ENCODE measurements around the gene ARL15. TPM values are rescaled to one million over a fixed set of nuclear protein-coding genes. Genes with fewer than 3 reads are reported as not detected.
"Not testable (repeated sequence)": the region's sequence is repeated elsewhere in the genome, so short reads cannot be mapped to it uniquely, and the experiment has no call there.

Gene ARL15
- total RNA-seq, 1 donor from 2014 or later: 102 TPM

DNA sequence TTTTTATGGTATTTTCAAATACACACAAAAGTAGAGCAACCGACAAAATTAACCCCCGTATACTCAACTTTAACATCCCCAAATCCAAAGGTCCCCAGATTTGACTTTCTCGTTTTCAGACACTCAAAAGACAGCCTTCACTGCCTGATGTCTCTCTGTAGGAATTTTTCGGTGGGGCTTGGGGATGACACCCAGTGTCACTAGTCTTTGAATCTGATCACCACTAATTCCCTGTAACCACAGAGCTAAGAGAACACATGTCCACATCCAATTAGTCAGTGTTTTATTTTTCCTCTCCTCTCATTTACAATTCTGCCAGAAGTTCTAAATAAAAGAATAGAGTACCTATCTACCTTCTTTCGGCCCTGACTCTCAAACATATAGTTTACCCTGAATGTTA is 324.6 kb downstream of the ARL15 start:
- Mint-ChIP-seq H3K4me3 (ENCODE audit: unreplicated experiment) (no peak overlapping the region), H3K27me3 (ENCODE audit: unreplicated experiment) (peaks cover 5% of the 10 kb centered on the region), H3K4me1 (ENCODE audit: unreplicated experiment) (no peaks in the 10 kb centered on the region), H3K36me3 (ENCODE audit: low read depth, unreplicated experiment) (peaks cover 10% of the 10 kb centered on the region), H3K27ac (ENCODE audit: unreplicated experiment) (no peak overlapping the region), H3K9me3 (ENCODE audit: unreplicated experiment) (no peaks in the 10 kb centered on the region)
- no peak for TF ChIP-seq CTCF (IDR thresholded peaks at IDR 0.05; ENCODE audit: unreplicated experiment)
- no peak for DNase-seq (ENCODE audit: low spot score)

- Mint-ChIP-seq H3K4me1 (ENCODE audit: unreplicated experiment) (no peaks in the 10 kb centered on the region), H3K27me3 (ENCODE audit: unreplicated experiment) (peaks cover 5% of the 10 kb centered on the region), H3K9me3 (ENCODE audit: unreplicated experiment) (no peaks in the 10 kb centered on the region), H3K27ac (ENCODE audit: unreplicated experiment) (no peak overlapping the region), H3K4me3 (ENCODE audit: unreplicated experiment) (no peak overlapping the region), H3K36me3 (ENCODE audit: low read depth, unreplicated experiment) (peaks cover 10% of the 10 kb centered on the region)
- TF ChIP-seq CTCF (IDR thresholded peaks at IDR 0.05; ENCODE audit: unreplicated experiment): no peak
- DNase-seq (ENCODE audit: low spot score): no peak
Observed at GRCh38 chr5:53984971-53985370, 325.4 kb downstream of the ARL15 start.

DNA sequence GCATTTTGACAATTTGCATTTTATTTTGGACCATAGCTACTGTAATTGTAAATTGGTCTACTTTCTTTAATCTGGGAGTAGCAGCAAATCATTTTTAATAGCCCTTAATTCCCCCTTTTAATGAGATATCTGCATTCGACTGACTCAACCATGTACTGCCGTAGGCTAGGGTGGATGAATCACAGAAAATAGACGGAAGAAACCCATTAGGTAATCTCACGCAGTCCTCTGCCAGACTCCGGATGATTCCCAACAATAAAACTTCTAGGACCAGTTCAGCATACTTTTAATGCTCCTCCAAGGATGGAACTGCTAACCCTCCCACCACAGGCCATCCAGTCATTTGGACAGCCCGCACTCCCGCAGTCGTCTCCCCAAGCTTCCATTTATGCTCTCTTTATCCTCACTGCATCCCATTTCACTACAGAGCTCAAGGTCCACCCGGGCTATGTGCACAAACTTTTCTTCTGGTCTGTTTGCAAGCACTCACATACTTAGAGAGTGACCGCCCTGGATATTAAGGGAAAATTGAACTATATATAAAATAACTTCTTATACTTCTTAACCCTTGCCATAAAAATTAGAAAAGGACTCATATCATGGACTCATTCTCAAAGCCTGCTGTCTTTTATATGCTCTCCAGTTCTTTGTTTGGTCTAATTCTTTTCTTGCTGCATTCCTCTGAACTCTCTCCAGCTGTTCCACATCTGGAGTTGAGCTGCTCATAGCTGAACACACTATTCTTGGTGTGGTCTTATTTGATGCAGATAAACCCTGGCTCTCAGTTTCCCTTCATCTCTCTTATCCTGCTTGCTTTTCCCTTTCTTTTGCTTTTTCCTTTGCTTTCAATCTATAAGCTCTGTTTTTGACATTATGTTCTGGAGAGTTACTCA is 326.6 kb downstream of the ARL15 start:
- H3K27ac Mint-ChIP-seq (ENCODE audit: unreplicated experiment): no peak overlapping the region
- no peaks in the 10 kb centered on the region for H3K4me1 Mint-ChIP-seq (ENCODE audit: unreplicated experiment)
- peaks cover 10% of the 10 kb centered on the region for H3K36me3 Mint-ChIP-seq (ENCODE audit: low read depth, unreplicated experiment)
- DNase-seq (ENCODE audit: low spot score): no peak
- H3K27me3 Mint-ChIP-seq (ENCODE audit: unreplicated experiment): peaks cover 5% of the 10 kb centered on the region
- H3K4me3 Mint-ChIP-seq (ENCODE audit: unreplicated experiment): no peak overlapping the region
- no peaks in the 10 kb centered on the region for H3K9me3 Mint-ChIP-seq (ENCODE audit: unreplicated experiment)
- no peak for TF ChIP-seq CTCF (IDR thresholded peaks at IDR 0.05; ENCODE audit: unreplicated experiment)

DNA sequence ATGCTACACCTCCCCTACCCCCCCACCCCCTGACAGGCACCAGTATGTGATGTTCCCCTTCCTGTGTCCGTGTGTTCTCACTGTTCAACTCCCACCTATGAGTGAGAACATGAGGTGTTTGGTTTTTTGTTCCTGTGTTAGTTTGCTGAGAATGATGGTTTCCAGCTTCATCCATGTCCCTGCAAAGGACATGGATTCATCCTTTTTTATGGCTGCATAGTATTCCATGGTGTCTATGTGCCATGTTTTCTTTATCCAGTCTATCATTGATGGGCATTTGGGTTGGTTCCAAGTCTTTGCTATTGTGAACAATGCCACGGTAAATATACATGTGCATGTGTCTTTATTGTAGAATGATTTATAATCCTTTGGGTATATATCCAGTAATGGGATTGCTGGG is 328.1 kb downstream of the ARL15 start:
- not testable (repeated sequence) for H3K36me3 Mint-ChIP-seq (ENCODE audit: low read depth, unreplicated experiment); H3K27me3 Mint-ChIP-seq (ENCODE audit: unreplicated experiment); H3K27ac Mint-ChIP-seq (ENCODE audit: unreplicated experiment)

DNA sequence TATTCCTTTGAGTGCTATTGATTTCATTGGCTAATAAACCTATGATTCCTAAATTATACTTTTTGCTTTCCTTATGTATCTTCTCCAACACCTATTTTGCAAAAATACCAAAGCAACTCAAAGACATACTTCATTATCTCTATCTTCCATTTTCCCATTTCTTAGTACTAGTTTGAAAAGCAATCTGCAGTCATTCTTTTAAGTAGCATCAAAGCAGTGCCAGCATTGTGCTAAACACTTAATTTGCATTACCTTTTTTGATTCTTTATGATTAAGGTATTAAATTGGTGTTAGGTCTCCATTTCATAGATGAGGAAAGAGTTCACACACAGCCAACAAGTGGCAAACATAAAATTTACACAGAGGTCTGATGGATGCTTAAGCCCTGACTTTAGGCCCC is 330.3 kb downstream of the ARL15 start:
- Mint-ChIP-seq H3K4me3 (ENCODE audit: unreplicated experiment) (no peak overlapping the region), H3K27ac (ENCODE audit: unreplicated experiment) (no peak overlapping the region), H3K27me3 (ENCODE audit: unreplicated experiment) (peaks cover 3% of the 10 kb centered on the region), H3K9me3 (ENCODE audit: unreplicated experiment) (no peaks in the 10 kb centered on the region), H3K4me1 (ENCODE audit: unreplicated experiment) (no peaks in the 10 kb centered on the region), H3K36me3 (ENCODE audit: low read depth, unreplicated experiment) (peaks cover 10% of the 10 kb centered on the region)
- DNase-seq (ENCODE audit: low spot score): no peak
- no peak for TF ChIP-seq CTCF (IDR thresholded peaks at IDR 0.05; ENCODE audit: unreplicated experiment)

More for the DNA sequence above, 328.1 kb downstream of the ARL15 start:
- H3K4me1 Mint-ChIP-seq (ENCODE audit: unreplicated experiment); DNase-seq (ENCODE audit: low spot score); H3K9me3 Mint-ChIP-seq (ENCODE audit: unreplicated experiment); H3K4me3 Mint-ChIP-seq (ENCODE audit: unreplicated experiment): not testable (repeated sequence)

Measured in endothelial cell (in vitro differentiated cells).